ENCODE data around the gene FRAS1. TPM values are rescaled to one million over a fixed set of nuclear protein-coding genes. Genes with fewer than 3 reads are reported as not detected.
"Not testable (repeated sequence)": the region's sequence is repeated elsewhere in the genome, so short reads cannot be mapped to it uniquely, and the experiment has no call there.

The FRAS1 gene
- total RNA-seq, 2 experiments from 2014 or later: 0.23 to 0.53 TPM

DNA sequence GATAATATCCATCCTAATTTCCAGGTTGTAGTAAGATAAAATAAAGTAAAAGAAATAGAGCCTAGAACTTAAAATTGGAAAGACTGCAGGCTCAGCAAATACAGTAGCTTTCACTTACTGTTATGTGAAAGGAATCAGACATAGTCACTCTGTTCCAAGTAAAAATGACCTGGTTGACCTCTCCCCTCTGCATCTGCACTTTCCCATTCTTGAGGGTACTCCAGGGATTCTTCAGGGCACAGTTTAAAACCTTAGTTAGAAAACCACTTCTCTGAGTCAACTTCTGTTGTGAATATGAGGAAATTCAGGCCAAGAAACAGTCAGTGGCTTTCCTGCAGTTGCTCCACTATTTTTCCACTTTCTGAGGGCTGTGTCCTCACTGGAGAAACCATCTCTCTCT is 42.9 kb downstream of the FRAS1 start:
- peaks cover 1% of the 10 kb centered on the region for H3K9me3 Mint-ChIP-seq
- no peaks in the 10 kb centered on the region for H3K4me1 Mint-ChIP-seq
- no peak overlapping the region for H3K27ac Mint-ChIP-seq
- POLR2A ChIA-PET: no interaction called here
- no peak overlapping the region for H3K4me3 Mint-ChIP-seq
- no peak for ATAC-seq (ENCODE audit: low read depth)
- no peaks in the 10 kb centered on the region for H3K36me3 Mint-ChIP-seq
- no peak for DNase-seq
- H3K27me3 Mint-ChIP-seq: peaks cover 13% of the 10 kb centered on the region

GRCh38 chr4:78119698-78120097 is 62.6 kb downstream of the FRAS1 start:
- DNase-seq: no peak
- Mint-ChIP-seq H3K4me3 (no peak overlapping the region), H3K27ac (no peak overlapping the region), H3K9me3 (peaks cover 4% of the 10 kb centered on the region), H3K4me1 (no peaks in the 10 kb centered on the region), H3K36me3 (no peaks in the 10 kb centered on the region), H3K27me3 (peaks cover 10% of the 10 kb centered on the region)
- no peak for ATAC-seq (ENCODE audit: low read depth)
- POLR2A ChIA-PET: no interaction called here

- peaks cover 12% of the 10 kb centered on the region for H3K27me3 Mint-ChIP-seq
- no peak overlapping the region for H3K27ac Mint-ChIP-seq
- POLR2A ChIA-PET: no interaction called here
- no peaks in the 10 kb centered on the region for H3K36me3 Mint-ChIP-seq
- H3K9me3 Mint-ChIP-seq: peaks cover 4% of the 10 kb centered on the region
- no peak overlapping the region for H3K4me3 Mint-ChIP-seq
- DNase-seq: no peak
- no peak for ATAC-seq (ENCODE audit: low read depth)
- H3K4me1 Mint-ChIP-seq: no peaks in the 10 kb centered on the region
Observed at GRCh38 chr4:78120144-78120880, 63.2 kb downstream of the FRAS1 start.

DNA sequence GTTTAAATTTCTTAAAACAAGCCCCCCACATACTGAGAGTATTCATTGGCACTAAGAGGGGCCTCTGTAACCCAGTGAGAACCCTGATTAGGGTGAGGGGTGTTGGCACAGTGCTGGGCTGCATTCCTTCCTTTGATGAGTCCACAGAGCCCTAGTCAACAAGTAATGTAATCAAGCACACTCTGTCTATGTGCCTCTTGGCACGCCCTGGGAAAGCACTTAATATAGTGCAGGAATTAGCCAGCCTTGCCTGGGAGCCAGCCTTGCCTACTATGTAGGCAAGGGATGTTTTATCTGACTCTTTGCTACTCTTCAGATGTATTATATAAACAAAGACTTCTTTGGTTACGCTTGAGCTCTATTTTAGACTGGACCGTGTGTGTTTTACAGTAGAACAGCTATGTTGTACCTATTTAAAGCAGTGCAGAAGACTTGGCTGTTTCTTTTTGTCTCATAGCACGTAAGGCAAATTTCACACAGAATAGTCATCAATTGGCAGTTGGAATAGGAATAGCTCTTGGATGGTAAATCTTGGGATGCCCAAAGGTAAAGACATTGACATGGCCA is 64.3 kb downstream of the FRAS1 start:
- ATAC-seq (ENCODE audit: low read depth) (no peak), DNase-seq (no peak)
- Mint-ChIP-seq H3K27me3 (peaks cover 7% of the 10 kb centered on the region), H3K9me3 (peaks cover 1% of the 10 kb centered on the region), H3K4me1 (no peaks in the 10 kb centered on the region), H3K27ac (no peak overlapping the region), H3K36me3 (no peaks in the 10 kb centered on the region), H3K4me3 (no peak overlapping the region)
- POLR2A ChIA-PET: no interaction called here

DNA sequence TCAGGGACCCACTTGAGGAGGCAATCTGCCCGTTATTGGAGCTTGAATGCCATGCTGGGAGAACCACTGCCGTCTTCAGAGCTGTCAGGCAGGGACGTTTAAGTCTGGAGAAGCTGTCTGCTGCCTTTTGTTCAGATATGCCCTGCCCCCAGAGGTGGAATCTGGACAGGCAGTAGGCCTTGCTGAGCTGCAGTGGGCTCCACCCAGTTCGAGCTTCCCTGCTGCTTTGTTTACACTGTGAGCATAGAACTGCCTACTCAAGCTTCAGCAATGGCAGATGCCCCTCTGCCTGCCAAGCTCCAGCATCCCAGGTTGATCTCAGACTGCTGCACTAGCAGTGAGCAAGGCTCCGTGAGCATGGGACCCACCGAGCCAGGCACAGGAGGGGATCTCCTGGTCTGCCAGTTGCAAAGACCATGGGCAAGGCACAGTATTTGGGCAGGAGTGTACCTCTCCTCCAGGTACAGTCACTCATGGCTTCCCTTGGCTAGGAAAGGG is 68.8 kb downstream of the FRAS1 start:
- H3K27ac Mint-ChIP-seq; H3K4me1 Mint-ChIP-seq; H3K4me3 Mint-ChIP-seq; DNase-seq; POLR2A ChIA-PET; ATAC-seq (ENCODE audit: low read depth); H3K36me3 Mint-ChIP-seq; H3K9me3 Mint-ChIP-seq: not testable (repeated sequence)
- H3K27me3 Mint-ChIP-seq: peaks cover 13% of the 10 kb centered on the region

- DNase-seq: no peak
- Mint-ChIP-seq H3K4me1 (no peaks in the 10 kb centered on the region), H3K27ac (no peak overlapping the region), H3K4me3 (no peak overlapping the region), H3K9me3 (peaks cover 4% of the 10 kb centered on the region), H3K27me3 (peaks cover 16% of the 10 kb centered on the region), H3K36me3 (no peaks in the 10 kb centered on the region)
- POLR2A ChIA-PET: no interaction called here
- no peak for ATAC-seq (ENCODE audit: low read depth)
Observed at GRCh38 chr4:78129383-78130108, 72.4 kb downstream of the FRAS1 start.

DNA sequence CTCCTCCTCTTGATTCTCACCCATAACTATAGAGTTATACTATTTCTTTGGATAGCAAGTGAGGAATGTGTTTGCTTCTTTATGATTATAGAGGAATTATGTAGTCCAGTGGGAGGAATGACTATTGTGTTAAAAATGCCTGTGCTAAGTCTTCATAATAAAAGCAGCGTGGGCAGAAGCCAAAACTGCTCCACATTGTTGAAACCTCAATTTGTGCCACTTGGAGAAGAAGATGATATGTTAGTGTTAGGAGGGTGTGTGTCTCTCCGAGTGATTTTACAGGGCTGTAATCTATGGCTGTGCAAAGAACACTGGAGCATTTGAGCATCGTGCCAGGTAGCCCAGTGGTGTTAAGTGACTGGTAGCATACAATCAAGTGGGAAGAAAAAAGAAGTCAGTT is 74.3 kb downstream of the FRAS1 start:
- no peak overlapping the region for H3K4me3 Mint-ChIP-seq
- DNase-seq: no peak
- no peaks in the 10 kb centered on the region for H3K36me3 Mint-ChIP-seq
- POLR2A ChIA-PET: no interaction called here
- H3K27ac Mint-ChIP-seq: no peak overlapping the region
- H3K4me1 Mint-ChIP-seq: no peaks in the 10 kb centered on the region
- peaks cover 4% of the 10 kb centered on the region for H3K9me3 Mint-ChIP-seq
- no peak for ATAC-seq (ENCODE audit: low read depth)
- H3K27me3 Mint-ChIP-seq: peaks cover 23% of the 10 kb centered on the region

DNA sequence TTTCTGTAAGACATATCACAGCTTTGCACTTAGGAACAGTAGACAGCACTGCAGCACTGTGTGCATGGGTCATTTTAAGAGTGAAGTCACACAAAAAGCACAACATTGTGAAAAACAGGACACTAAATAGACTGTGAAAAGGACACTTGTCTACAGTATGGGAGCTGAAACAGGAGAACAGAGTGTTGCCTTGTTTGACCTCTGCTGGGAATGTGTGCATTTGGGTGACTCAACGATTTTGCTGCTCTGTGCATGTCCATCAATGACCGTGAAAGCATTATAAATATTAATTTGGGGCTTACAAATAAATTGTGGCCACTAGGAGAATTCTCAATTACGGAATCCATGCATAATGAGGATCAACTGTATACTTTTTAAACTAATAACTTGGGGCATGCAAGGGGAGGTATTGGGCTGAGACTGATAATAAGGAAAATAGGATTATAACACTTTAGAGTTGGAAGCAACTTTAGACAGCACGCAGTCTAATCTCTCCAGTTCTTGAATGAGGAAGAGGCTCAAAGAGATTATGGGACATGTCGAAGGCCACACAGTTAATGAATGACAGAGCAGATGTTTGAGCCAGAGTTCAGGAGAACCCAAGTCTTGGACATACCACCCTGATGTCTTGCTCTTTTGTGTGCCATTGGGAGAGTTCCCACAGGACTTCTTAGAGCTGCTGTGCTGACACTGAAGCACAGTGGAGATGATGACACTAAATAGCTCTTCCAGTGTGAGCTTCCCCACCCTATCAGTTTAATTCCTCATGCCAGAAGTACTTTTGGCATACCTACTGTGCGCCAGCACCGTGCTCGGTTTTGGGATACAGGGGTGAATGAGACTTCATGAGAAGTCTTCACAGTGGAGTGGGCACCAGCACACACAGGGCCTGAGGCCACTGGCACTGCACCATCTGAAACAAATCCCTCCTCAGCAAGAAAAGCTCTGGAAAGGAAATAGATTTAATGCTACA is 79.3 kb downstream of the FRAS1 start:
- no peak for ATAC-seq (ENCODE audit: low read depth)

DNA sequence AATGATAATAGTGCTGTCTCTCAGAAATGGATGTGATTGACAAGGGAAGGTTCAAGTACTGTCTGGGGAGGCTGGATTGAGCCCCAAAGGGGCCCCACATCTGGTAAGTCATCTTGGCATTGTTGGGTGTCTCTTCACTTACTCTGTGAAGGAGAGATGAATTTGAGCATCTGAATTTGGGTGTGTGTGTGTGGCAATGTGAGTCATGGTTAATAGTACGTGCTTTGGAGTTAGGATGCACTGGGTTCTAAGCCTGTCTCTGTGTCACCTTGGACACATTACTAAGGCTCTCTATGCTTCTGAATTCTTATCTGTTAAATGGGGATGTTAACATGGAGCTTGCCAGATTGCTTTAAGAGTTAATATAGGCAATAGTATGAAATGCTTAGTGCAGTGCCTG is 80.4 kb downstream of the FRAS1 start:
- H3K27ac Mint-ChIP-seq: no peak overlapping the region
- no peaks in the 10 kb centered on the region for H3K36me3 Mint-ChIP-seq
- POLR2A ChIA-PET: no interaction called here
- no peak overlapping the region for H3K4me3 Mint-ChIP-seq
- peaks cover 20% of the 10 kb centered on the region for H3K27me3 Mint-ChIP-seq
- ATAC-seq (ENCODE audit: low read depth): no peak
- no peaks in the 10 kb centered on the region for H3K4me1 Mint-ChIP-seq
- peaks cover 2% of the 10 kb centered on the region for H3K9me3 Mint-ChIP-seq
- no peak for DNase-seq

More for the DNA sequence above, 79.3 kb downstream of the FRAS1 start:
- DNase-seq: no peak
- H3K36me3 Mint-ChIP-seq: no peaks in the 10 kb centered on the region
- no peaks in the 10 kb centered on the region for H3K9me3 Mint-ChIP-seq
- POLR2A ChIA-PET: no interaction called here
- no peak overlapping the region for H3K27ac Mint-ChIP-seq
- no peak overlapping the region for H3K4me3 Mint-ChIP-seq
- H3K27me3 Mint-ChIP-seq: peaks cover 19% of the 10 kb centered on the region
- H3K4me1 Mint-ChIP-seq: no peaks in the 10 kb centered on the region

DNA sequence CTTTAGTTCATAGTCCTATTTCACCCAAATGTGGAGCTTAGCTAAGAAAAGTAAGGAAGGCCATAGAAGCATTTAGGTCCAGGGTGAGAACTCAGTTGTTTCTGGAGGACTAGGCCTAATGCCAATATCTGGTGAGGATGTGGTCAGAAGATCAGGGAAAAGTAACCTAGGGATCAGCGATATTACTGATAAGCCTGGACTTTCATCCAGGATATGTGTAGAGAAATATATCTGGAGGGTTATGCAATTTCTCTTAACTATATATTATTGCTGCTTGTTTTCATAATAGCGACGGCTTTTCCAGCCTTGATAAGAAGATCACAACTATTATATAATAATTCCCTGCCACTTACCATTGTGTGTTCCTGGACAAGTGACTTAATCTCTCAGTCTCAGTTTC is 81.1 kb downstream of the FRAS1 start:
- ATAC-seq (ENCODE audit: low read depth): no peak
- H3K9me3 Mint-ChIP-seq: peaks cover 2% of the 10 kb centered on the region
- no peak for DNase-seq
- H3K27ac Mint-ChIP-seq: no peak overlapping the region
- H3K36me3 Mint-ChIP-seq: no peaks in the 10 kb centered on the region
- H3K27me3 Mint-ChIP-seq: peaks cover 19% of the 10 kb centered on the region
- no peaks in the 10 kb centered on the region for H3K4me1 Mint-ChIP-seq
- no peak overlapping the region for H3K4me3 Mint-ChIP-seq
- POLR2A ChIA-PET: no interaction called here

- ATAC-seq (ENCODE audit: low read depth): no peak
- Mint-ChIP-seq H3K9me3 (peaks cover 2% of the 10 kb centered on the region), H3K27me3 (peaks cover 23% of the 10 kb centered on the region), H3K4me1 (no peaks in the 10 kb centered on the region), H3K36me3 (no peaks in the 10 kb centered on the region), H3K4me3 (no peak overlapping the region), H3K27ac (no peak overlapping the region)
- POLR2A ChIA-PET: interaction anchor here (0.7 kb wide), 1 partner anchor 8 kb away, joined by 3 read pairs; no protein-coding TSS in a partner anchor
- DNase-seq: no peak
Observed at GRCh38 chr4:78143634-78144033, 86.5 kb downstream of the FRAS1 start.

GRCh38 chr4:78145008-78145407 is 87.9 kb downstream of the FRAS1 start:
- Mint-ChIP-seq H3K36me3 (no peaks in the 10 kb centered on the region), H3K9me3 (peaks cover 2% of the 10 kb centered on the region), H3K27me3 (peaks cover 26% of the 10 kb centered on the region), H3K4me1 (no peaks in the 10 kb centered on the region), H3K27ac (no peak overlapping the region), H3K4me3 (no peak overlapping the region)
- ATAC-seq (ENCODE audit: low read depth) (no peak), DNase-seq (no peak)
- POLR2A ChIA-PET: no interaction called here

- H3K27me3 Mint-ChIP-seq: peaks cover 26% of the 10 kb centered on the region
- POLR2A ChIA-PET: no interaction called here
- H3K9me3 Mint-ChIP-seq: peaks cover 2% of the 10 kb centered on the region
- no peak overlapping the region for H3K4me3 Mint-ChIP-seq
- DNase-seq: no peak
- H3K36me3 Mint-ChIP-seq: no peaks in the 10 kb centered on the region
- H3K4me1 Mint-ChIP-seq: no peaks in the 10 kb centered on the region
- no peak for ATAC-seq (ENCODE audit: low read depth)
- H3K27ac Mint-ChIP-seq: no peak overlapping the region
Observed at GRCh38 chr4:78145622-78146021, 88.5 kb downstream of the FRAS1 start.

Data from activated naive CD8-positive, alpha-beta T cell treated with anti-CD3 and anti-CD28 coated beads, Interleukin-2, amount 10 ng/mL, durations not matched to agents 7 days and 5 days (primary cell).